ENCODE measurements around the gene RIPOR3. TPM values are rescaled to one million over a fixed set of nuclear protein-coding genes. Genes with fewer than 3 reads are reported as not detected.

RIPOR3 gene
- total RNA-seq, 1 donor from 2014 or later, result 0.53 TPM

- H3K36me3 ChIP-seq (ENCODE audit: control insufficient read depth, insufficient read depth, low read length), result peaks cover 45% of the 10 kb centered on the region
- no peak for TF ChIP-seq CTCF (IDR thresholded peaks at IDR 0.05; ENCODE audit: insufficient read depth, low read length, severe bottlenecking)
- no peaks in the 10 kb centered on the region for H3K27me3 ChIP-seq (ENCODE audit: control insufficient read depth, insufficient read depth, low read length)
- DNase-seq (ENCODE audit: low read depth), result no peak
- H3K4me3 ChIP-seq (ENCODE audit: low read depth, low read length), result no peak overlapping the region
- FAIRE-seq, result no peak
Measured at GRCh38 chr20:50578061-50578777, 113.1 kb downstream of the RIPOR3 start.

- FAIRE-seq (no peak), DNase-seq (ENCODE audit: low read depth) (no peak)
- no peak for TF ChIP-seq CTCF (IDR thresholded peaks at IDR 0.05; ENCODE audit: insufficient read depth, low read length, severe bottlenecking)
- no peak overlapping the region for H3K4me3 ChIP-seq (ENCODE audit: low read depth, low read length)
- H3K36me3 ChIP-seq (ENCODE audit: control insufficient read depth, insufficient read depth, low read length), result peaks cover 49% of the 10 kb centered on the region
- no peaks in the 10 kb centered on the region for H3K27me3 ChIP-seq (ENCODE audit: control insufficient read depth, insufficient read depth, low read length)
Measured at GRCh38 chr20:50577175-50578018, 113.9 kb downstream of the RIPOR3 start.

GRCh38 chr20:50575865-50576720, 115.2 kb downstream of the RIPOR3 start:
- TF ChIP-seq CTCF (IDR thresholded peaks at IDR 0.05; ENCODE audit: insufficient read depth, low read length, severe bottlenecking), result peak; percentile 80
- FAIRE-seq (no peak), DNase-seq (ENCODE audit: low read depth) (peak; percentile 36)
- H3K27me3 ChIP-seq (ENCODE audit: control insufficient read depth, insufficient read depth, low read length), result no peaks in the 10 kb centered on the region
- no peak overlapping the region for H3K4me3 ChIP-seq (ENCODE audit: low read depth, low read length)
- peaks cover 44% of the 10 kb centered on the region for H3K36me3 ChIP-seq (ENCODE audit: control insufficient read depth, insufficient read depth, low read length)

GRCh38 chr20:50574586-50574985, 116.8 kb downstream of the RIPOR3 start:
- no peak for TF ChIP-seq CTCF (IDR thresholded peaks at IDR 0.05; ENCODE audit: insufficient read depth, low read length, severe bottlenecking)
- no peak overlapping the region for H3K4me3 ChIP-seq (ENCODE audit: low read depth, low read length)
- FAIRE-seq (no peak), DNase-seq (ENCODE audit: low read depth) (no peak)
- H3K36me3 ChIP-seq (ENCODE audit: control insufficient read depth, insufficient read depth, low read length), result peaks cover 40% of the 10 kb centered on the region
- H3K27me3 ChIP-seq (ENCODE audit: control insufficient read depth, insufficient read depth, low read length), result no peaks in the 10 kb centered on the region

GRCh38 chr20:50574108-50574507, 117.2 kb downstream of the RIPOR3 start:
- FAIRE-seq (no peak), DNase-seq (ENCODE audit: low read depth) (no peak)
- TF ChIP-seq CTCF (IDR thresholded peaks at IDR 0.05; ENCODE audit: insufficient read depth, low read length, severe bottlenecking), result no peak
- no peaks in the 10 kb centered on the region for H3K27me3 ChIP-seq (ENCODE audit: control insufficient read depth, insufficient read depth, low read length)
- peaks cover 38% of the 10 kb centered on the region for H3K36me3 ChIP-seq (ENCODE audit: control insufficient read depth, insufficient read depth, low read length)
- H3K4me3 ChIP-seq (ENCODE audit: low read depth, low read length), result no peak overlapping the region
